ENCODE results near the gene MIDN.

GRCh38 chr19:1239420-1239795, 9.0 kb upstream of the MIDN start:
- TF ChIP-seq CTCF (IDR thresholded peaks at IDR 0.05) (no peak), EP300 (IDR thresholded peaks at IDR 0.05) (no peak)
